Mammary epithelial cell (primary cell): ENCODE measurements around the gene STXBP6.

ENCODE experiments used
- EZH2 ChIP-seq: IDR thresholded peaks from 2 replicates; pipeline ENCODE4 v1.6.1; 2012; ENCODE audit warnings: low read length, inconsistent platforms, borderline replicate concordance
- TF ChIP-seq, protein P1 (sequence below), 2 donors: IDR thresholded peaks in 1 of 2; conservative IDR thresholded peaks in 1 of 2; 2 replicates each; pipeline ENCODE4 v1.5.1; 2011 to 2012; ENCODE audit warnings: inconsistent platforms in 2 of 2, low read length in 2 of 2, mild to moderate bottlenecking in 2 of 2, control low read depth in 1 of 2, low read depth in 1 of 2; ENCODE audit not compliant: insufficient read depth in 1 of 2; ENCODE audit errors: extremely low read depth in 1 of 2

DNA sequence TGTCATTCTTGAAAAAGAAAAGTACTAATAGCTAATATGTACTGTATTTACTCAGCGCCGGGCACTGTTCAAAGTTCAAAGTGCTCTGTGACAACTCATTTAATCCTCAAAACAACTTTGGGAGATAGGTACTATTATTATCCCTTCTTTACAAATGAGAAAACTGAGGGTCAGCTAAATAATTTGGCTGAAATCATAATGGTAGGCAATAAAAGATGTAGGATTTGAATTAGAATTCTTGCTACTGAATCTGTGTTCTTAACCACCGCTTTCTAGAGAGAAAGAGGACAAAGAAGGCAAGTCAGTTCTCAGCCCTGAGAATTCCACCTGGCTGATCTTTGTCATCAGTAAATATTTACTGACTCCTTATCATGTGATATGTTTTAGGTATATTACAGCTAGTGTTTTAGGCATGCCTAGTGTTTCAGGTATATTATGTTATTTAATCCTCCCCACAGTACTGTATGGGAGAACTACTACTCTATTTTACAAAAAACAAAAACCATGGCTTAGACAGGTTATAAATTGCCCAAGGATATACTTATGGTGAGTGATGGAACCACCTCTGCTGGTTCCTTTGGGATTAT, 210.2 kb downstream of the STXBP6 start:
- no peak for TF ChIP-seq EZH2
- TF ChIP-seq, protein P1, sequence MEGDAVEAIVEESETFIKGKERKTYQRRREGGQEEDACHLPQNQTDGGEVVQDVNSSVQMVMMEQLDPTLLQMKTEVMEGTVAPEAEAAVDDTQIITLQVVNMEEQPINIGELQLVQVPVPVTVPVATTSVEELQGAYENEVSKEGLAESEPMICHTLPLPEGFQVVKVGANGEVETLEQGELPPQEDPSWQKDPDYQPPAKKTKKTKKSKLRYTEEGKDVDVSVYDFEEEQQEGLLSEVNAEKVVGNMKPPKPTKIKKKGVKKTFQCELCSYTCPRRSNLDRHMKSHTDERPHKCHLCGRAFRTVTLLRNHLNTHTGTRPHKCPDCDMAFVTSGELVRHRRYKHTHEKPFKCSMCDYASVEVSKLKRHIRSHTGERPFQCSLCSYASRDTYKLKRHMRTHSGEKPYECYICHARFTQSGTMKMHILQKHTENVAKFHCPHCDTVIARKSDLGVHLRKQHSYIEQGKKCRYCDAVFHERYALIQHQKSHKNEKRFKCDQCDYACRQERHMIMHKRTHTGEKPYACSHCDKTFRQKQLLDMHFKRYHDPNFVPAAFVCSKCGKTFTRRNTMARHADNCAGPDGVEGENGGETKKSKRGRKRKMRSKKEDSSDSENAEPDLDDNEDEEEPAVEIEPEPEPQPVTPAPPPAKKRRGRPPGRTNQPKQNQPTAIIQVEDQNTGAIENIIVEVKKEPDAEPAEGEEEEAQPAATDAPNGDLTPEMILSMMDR (conservative IDR thresholded peaks at IDR 0.05 in 1 of 2, IDR thresholded peaks at IDR 0.05 in 1 of 2; ENCODE audit: extremely low read depth in 1 of 2, insufficient read depth in 1 of 2, low read depth in 1 of 2, low read length in 2 of 2): no peak
